HEK293 (cell line): ENCODE data around the gene ZNF593OS.

ENCODE experiments used
- PRDM1 ChIP-seq: fragments of 450-650 bp; formaldehyde crosslinking; IDR thresholded peaks from 2 replicates; pipeline ENCODE4; 2016; ENCODE audit warnings: missing biosample characterization, missing genetic modification characterization
- TCF7L2 ChIP-seq: IDR thresholded peaks from 2 replicates; pipeline ENCODE4 v1.6.1; 2011; ENCODE audit warnings: low read depth, mild to moderate bottlenecking, inconsistent platforms, low read length, moderate library complexity, borderline replicate concordance
- YY1 ChIP-seq: fragments of 450-650 bp; formaldehyde crosslinking; IDR thresholded peaks from 2 replicates; pipeline ENCODE4 v1.5.1; 2018; ENCODE audit warnings: missing biosample characterization, missing genetic modification characterization
- ZBTB21 ChIP-seq: fragments of 450-650 bp; formaldehyde crosslinking; IDR thresholded peaks from 2 replicates; pipeline ENCODE4 v1.5.1; 2017; ENCODE audit warnings: missing biosample characterization, missing genetic modification characterization
- ZBTB7A ChIP-seq: fragments of 450-650 bp; formaldehyde crosslinking; IDR thresholded peaks from 2 replicates; pipeline ENCODE4 v1.5.1; 2016; ENCODE audit warnings: low read depth, missing biosample characterization, missing genetic modification characterization
- ZFP41 ChIP-seq: fragments of 450-650 bp; formaldehyde crosslinking; IDR thresholded peaks from 2 replicates; pipeline ENCODE4 v1.5.1; 2016; ENCODE audit warnings: missing biosample characterization, missing genetic modification characterization, borderline replicate concordance
- ZNF10 ChIP-seq: fragments of 450-650 bp; formaldehyde crosslinking; IDR thresholded peaks from 2 replicates; pipeline ENCODE4 v1.5.1; 2017; ENCODE audit warnings: missing biosample characterization, missing genetic modification characterization
- ZNF169 ChIP-seq: fragments of 450-650 bp; formaldehyde crosslinking; IDR thresholded peaks from 2 replicates; pipeline ENCODE4 v1.5.1; 2016; ENCODE audit warnings: missing biosample characterization, missing genetic modification characterization
- ZNF266 ChIP-seq: fragments of 450-650 bp; formaldehyde crosslinking; IDR thresholded peaks from 2 replicates; pipeline ENCODE4 v1.5.1; 2016; ENCODE audit warnings: missing biosample characterization, missing genetic modification characterization, low read depth
- ZNF274 ChIP-seq, 2 experiments: fragments of 200-500 bp in 1 of 2; fragments of 450-650 bp in 1 of 2; sonication (Bioruptor generic) in 1 of 2; formaldehyde crosslinking in 1 of 2; IDR thresholded peaks; 2 replicates each; pipeline versions ENCODE4 v1.5.1 to v1.6.1; 2014 to 2016; ENCODE audit warnings: borderline replicate concordance in 1 of 2, inconsistent platforms in 1 of 2, low read length in 1 of 2, missing biosample characterization in 1 of 2, missing genetic modification characterization in 1 of 2
- TF ChIP-seq, protein P1 (sequence below): fragments of 450-650 bp; formaldehyde crosslinking; IDR thresholded peaks from 2 replicates; pipeline ENCODE4 v1.5.1; 2016; ENCODE audit warnings: missing biosample characterization, missing genetic modification characterization
- TF ChIP-seq, protein P2 (sequence below): fragments of 450-650 bp; formaldehyde crosslinking; IDR thresholded peaks from 2 replicates; pipeline ENCODE4 v1.5.1; 2016; ENCODE audit warnings: missing biosample characterization, missing genetic modification characterization
- TF ChIP-seq, protein P3 (sequence below): fragments of 450-650 bp; formaldehyde crosslinking; IDR thresholded peaks from 2 replicates; pipeline ENCODE4 v1.5.1; 2016; ENCODE audit warnings: missing biosample characterization, missing genetic modification characterization
- TF ChIP-seq, protein P4 (sequence below): sonication (generic); formaldehyde crosslinking; IDR thresholded peaks from 2 replicates; pipeline ENCODE4 v1.8.1; 2022; ENCODE audit warnings: mild to moderate bottlenecking, moderate library complexity, missing genetic modification reagents

DNA sequence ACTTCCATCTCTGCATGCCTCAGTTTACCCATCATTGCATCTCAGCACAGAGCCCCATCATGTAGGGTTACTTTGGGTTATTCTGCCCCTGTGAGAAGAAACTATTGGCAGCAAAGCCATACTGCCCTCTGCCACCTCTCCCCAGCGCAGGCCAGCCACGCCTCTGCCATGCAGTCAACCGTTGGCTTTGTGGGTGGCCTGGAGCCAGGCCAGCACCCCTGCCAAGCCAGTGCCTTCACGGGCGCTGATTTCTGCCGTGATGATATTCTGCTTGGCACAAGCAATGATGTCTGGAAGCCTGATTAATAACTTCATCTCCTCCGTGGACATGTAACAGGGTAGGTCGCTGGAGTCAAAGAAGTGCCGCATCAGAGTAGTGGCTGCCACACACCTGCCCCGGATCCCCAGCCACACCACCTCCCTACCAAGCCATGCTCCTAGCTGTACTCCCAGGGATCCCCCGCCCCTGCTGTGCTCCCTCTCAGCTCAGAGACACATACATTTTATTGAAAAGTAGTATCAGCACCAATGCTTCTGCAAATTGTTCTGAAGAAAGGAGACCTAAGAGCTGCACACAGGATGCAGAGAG, 47.4 kb upstream of the ZNF593OS start:
- TF ChIP-seq, protein P1, sequence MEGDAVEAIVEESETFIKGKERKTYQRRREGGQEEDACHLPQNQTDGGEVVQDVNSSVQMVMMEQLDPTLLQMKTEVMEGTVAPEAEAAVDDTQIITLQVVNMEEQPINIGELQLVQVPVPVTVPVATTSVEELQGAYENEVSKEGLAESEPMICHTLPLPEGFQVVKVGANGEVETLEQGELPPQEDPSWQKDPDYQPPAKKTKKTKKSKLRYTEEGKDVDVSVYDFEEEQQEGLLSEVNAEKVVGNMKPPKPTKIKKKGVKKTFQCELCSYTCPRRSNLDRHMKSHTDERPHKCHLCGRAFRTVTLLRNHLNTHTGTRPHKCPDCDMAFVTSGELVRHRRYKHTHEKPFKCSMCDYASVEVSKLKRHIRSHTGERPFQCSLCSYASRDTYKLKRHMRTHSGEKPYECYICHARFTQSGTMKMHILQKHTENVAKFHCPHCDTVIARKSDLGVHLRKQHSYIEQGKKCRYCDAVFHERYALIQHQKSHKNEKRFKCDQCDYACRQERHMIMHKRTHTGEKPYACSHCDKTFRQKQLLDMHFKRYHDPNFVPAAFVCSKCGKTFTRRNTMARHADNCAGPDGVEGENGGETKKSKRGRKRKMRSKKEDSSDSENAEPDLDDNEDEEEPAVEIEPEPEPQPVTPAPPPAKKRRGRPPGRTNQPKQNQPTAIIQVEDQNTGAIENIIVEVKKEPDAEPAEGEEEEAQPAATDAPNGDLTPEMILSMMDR (tag by site-specific recombination), result no peak
- TF ChIP-seq PRDM1 (tag by site-specific recombination) (no peak), ZNF169 (tag by site-specific recombination) (no peak), TCF7L2 (no peak), ZNF274 (IDR thresholded peaks at IDR 0.05; ENCODE audit: low read length) (no peak), ZNF274 (tag by site-specific recombination; IDR thresholded peaks at IDR 0.05; ENCODE audit: borderline replicate concordance) (no peak), ZBTB21 (tag by site-specific recombination) (no peak), ZFP41 (tag by site-specific recombination) (no peak), ZNF266 (tag by site-specific recombination) (no peak), YY1 (tag by site-specific recombination) (no peak), ZBTB7A (tag by site-specific recombination) (no peak), ZNF10 (tag by site-specific recombination) (no peak)
- TF ChIP-seq, protein P2, sequence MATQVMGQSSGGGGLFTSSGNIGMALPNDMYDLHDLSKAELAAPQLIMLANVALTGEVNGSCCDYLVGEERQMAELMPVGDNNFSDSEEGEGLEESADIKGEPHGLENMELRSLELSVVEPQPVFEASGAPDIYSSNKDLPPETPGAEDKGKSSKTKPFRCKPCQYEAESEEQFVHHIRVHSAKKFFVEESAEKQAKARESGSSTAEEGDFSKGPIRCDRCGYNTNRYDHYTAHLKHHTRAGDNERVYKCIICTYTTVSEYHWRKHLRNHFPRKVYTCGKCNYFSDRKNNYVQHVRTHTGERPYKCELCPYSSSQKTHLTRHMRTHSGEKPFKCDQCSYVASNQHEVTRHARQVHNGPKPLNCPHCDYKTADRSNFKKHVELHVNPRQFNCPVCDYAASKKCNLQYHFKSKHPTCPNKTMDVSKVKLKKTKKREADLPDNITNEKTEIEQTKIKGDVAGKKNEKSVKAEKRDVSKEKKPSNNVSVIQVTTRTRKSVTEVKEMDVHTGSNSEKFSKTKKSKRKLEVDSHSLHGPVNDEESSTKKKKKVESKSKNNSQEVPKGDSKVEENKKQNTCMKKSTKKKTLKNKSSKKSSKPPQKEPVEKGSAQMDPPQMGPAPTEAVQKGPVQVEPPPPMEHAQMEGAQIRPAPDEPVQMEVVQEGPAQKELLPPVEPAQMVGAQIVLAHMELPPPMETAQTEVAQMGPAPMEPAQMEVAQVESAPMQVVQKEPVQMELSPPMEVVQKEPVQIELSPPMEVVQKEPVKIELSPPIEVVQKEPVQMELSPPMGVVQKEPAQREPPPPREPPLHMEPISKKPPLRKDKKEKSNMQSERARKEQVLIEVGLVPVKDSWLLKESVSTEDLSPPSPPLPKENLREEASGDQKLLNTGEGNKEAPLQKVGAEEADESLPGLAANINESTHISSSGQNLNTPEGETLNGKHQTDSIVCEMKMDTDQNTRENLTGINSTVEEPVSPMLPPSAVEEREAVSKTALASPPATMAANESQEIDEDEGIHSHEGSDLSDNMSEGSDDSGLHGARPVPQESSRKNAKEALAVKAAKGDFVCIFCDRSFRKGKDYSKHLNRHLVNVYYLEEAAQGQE (tag by site-specific recombination), result no peak
- TF ChIP-seq, protein P3, sequence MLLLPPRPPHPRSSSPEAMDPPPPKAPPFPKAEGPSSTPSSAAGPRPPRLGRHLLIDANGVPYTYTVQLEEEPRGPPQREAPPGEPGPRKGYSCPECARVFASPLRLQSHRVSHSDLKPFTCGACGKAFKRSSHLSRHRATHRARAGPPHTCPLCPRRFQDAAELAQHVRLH (tag by site-specific recombination), result no peak
- TF ChIP-seq, protein P4, sequence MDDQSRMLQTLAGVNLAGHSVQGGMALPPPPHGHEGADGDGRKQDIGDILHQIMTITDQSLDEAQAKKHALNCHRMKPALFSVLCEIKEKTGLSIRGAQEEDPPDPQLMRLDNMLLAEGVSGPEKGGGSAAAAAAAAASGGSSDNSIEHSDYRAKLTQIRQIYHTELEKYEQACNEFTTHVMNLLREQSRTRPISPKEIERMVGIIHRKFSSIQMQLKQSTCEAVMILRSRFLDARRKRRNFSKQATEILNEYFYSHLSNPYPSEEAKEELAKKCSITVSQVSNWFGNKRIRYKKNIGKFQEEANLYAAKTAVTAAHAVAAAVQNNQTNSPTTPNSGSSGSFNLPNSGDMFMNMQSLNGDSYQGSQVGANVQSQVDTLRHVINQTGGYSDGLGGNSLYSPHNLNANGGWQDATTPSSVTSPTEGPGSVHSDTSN, result no peak
